SK-N-SH treated with all-trans-retinoic acid at 6 μM for 48 hours (cell line): ENCODE data around the gene CALML5.

ENCODE experiments used
- ARNTL ChIP-seq: fragments of 450-650 bp; formaldehyde crosslinking; IDR thresholded peaks from 2 replicates; pipeline ENCODE4 v1.5.0; 2020; ENCODE audit warnings: low read depth, mild to moderate bottlenecking, moderate library complexity, borderline replicate concordance
- CREB5 ChIP-seq: fragments of 250-450 bp; sonication (Bioruptor Pico); IDR thresholded peaks from 2 replicates; pipeline ENCODE4 v1.5.1; 2020; ENCODE audit warnings: low read depth, mild to moderate bottlenecking, moderate library complexity
- GLIS3 ChIP-seq: fragments of 250-450 bp; sonication (Bioruptor Pico); IDR thresholded peaks from 2 replicates; pipeline ENCODE4 v1.5.0; 2020; ENCODE audit warnings: mild to moderate bottlenecking, moderate library complexity
- ISL1 ChIP-seq: fragments of 250-450 bp; sonication (Bioruptor Pico); IDR thresholded peaks from 2 replicates; pipeline ENCODE4 v2.1.2; 2022; ENCODE audit warnings: mild to moderate bottlenecking, moderate library complexity
- PATZ1 ChIP-seq: fragments of 250-450 bp; sonication (Bioruptor Pico); IDR thresholded peaks from 2 replicates; pipeline ENCODE4 v1.8.0; 2020; ENCODE audit warnings: mild to moderate bottlenecking, moderate library complexity, borderline replicate concordance
- TCF4 ChIP-seq: fragments of 250-450 bp; sonication (Bioruptor Pico); IDR thresholded peaks from 2 replicates; pipeline ENCODE4 v1.8.0; 2021; ENCODE audit warnings: mild to moderate bottlenecking, moderate library complexity, borderline replicate concordance
- TSHZ2 ChIP-seq: fragments of 250-450 bp; sonication (Bioruptor Pico); IDR thresholded peaks from 2 replicates; pipeline ENCODE4 v1.5.0; 2020; ENCODE audit warnings: mild to moderate bottlenecking, moderate library complexity
- ZFP30 ChIP-seq: fragments of 450-650 bp; formaldehyde crosslinking; IDR thresholded peaks from 2 replicates; pipeline ENCODE4 v1.5.0; 2022; ENCODE audit warnings: mild to moderate bottlenecking, moderate library complexity

GRCh38 chr10:5517546-5517945 lies 18.2 kb upstream of the CALML5 start:
- no peak for TF ChIP-seq GLIS3 (CRISPR knock-in tag)
- no peak for TF ChIP-seq PATZ1
- no peak for TF ChIP-seq ZFP30
- no peak for TF ChIP-seq TSHZ2 (CRISPR knock-in tag)
- no peak for TF ChIP-seq ARNTL (CRISPR knock-in tag)
- TF ChIP-seq ISL1 (CRISPR knock-in tag): no peak
- TF ChIP-seq TCF4 (CRISPR knock-in tag): no peak
- no peak for TF ChIP-seq CREB5 (CRISPR knock-in tag)
